Activated naive CD4-positive, alpha-beta T cell treated with anti-CD3 and anti-CD28 coated beads for 36 hours (primary cell): ENCODE data around the gene TYW1B. TPM values are rescaled to one million over a fixed set of nuclear protein-coding genes. Genes with fewer than 3 reads are reported as not detected.
"Not testable (repeated sequence)": the region's sequence is repeated elsewhere in the genome, so short reads cannot be mapped to it uniquely, and the experiment has no call there.

Source experiments
- CTCF ChIA-PET: fragments of 350-600 bp; sonication (Branson Sonifier 250); formaldehyde crosslinking; loops from one replicate; lab custom pipeline; 2021; ENCODE audit warnings: antibody characterized with exemption; lab: Charles Lee
- DNase-seq: peaks from one replicate; pipeline ENCODE4 v3.0.0-alpha.2; 2020
- H3K27ac Mint-ChIP-seq: one replicate; pipeline ENCODE4 v1.8.0; 2021; ENCODE audit warnings: mild to moderate bottlenecking, mixed read lengths
- H3K27me3 Mint-ChIP-seq: one replicate; pipeline ENCODE4 v1.8.0; 2021; ENCODE audit warnings: low read depth, mixed read lengths
- H3K36me3 Mint-ChIP-seq: one replicate; pipeline ENCODE4 v1.8.0; 2021; ENCODE audit warnings: low read depth, mixed read lengths
- H3K4me1 Mint-ChIP-seq: one replicate; pipeline ENCODE4 v1.8.0; 2021; ENCODE audit warnings: low read depth, mixed read lengths
- H3K4me3 Mint-ChIP-seq: one replicate; pipeline ENCODE4 v1.8.0; 2021; ENCODE audit warnings: mild to moderate bottlenecking, moderate library complexity, mixed read lengths
- H3K9me3 Mint-ChIP-seq: one replicate; pipeline ENCODE4 v1.8.0; 2021; ENCODE audit warnings: mixed read lengths
- intact Hi-C: fragments of 100-400 bp; cut with micrococcal nuclease; formaldehyde crosslinking; loops from one replicate; pipeline ENCODE4 v1.15.1; 2023
- total RNA-seq, 2 experiments: library from RNA; stranded (reverse); gene quantifications; one replicate each; pipeline ENCODE4 v1.2.3, GENCODE V29; 2021

TYW1B gene
- total RNA-seq, 2 experiments from 2014 or later, result 2.8 to 3.3 TPM

- CTCF ChIA-PET, H3K27me3 Mint-ChIP-seq, DNase-seq, H3K4me1 Mint-ChIP-seq, H3K9me3 Mint-ChIP-seq, H3K4me3 Mint-ChIP-seq, H3K27ac Mint-ChIP-seq, intact Hi-C loops, H3K36me3 Mint-ChIP-seq: not testable (repeated sequence)
These were observed 202.1 kb downstream of the TYW1B start for GRCh38 chr7:72625721-72626423.

DNA sequence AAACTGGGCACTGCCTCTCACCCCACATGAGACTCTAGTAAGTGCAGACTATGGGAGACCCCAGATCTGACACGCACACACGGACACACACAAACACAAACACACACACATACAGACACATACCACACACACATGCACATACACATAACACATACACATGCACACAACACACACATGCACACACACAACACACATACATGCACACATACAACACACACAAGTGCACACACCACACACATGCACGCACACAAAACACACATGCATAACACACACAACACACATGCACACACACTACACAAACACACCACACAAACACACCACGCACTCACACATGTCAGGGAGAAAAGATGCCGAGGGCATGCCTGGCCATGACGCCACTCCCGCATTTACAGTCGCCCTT is 205.5 kb downstream of the TYW1B start:
- Mint-ChIP-seq H3K36me3 (peaks cover 15% of the 10 kb centered on the region), H3K4me3 (no peak overlapping the region), H3K27ac (no peak overlapping the region), H3K9me3 (peaks cover 4% of the 10 kb centered on the region), H3K27me3 (no peaks in the 10 kb centered on the region), H3K4me1 (peaks cover 2% of the 10 kb centered on the region)
- no peak for DNase-seq
- CTCF ChIA-PET, result no interaction called here
- intact Hi-C loops, result no loop called here

- DNase-seq, intact Hi-C loops, H3K4me1 Mint-ChIP-seq, H3K9me3 Mint-ChIP-seq, H3K4me3 Mint-ChIP-seq, CTCF ChIA-PET, H3K27me3 Mint-ChIP-seq, H3K27ac Mint-ChIP-seq: not testable (repeated sequence)
- H3K36me3 Mint-ChIP-seq, result peaks cover 15% of the 10 kb centered on the region
These were observed 206.2 kb downstream of the TYW1B start for GRCh38 chr7:72621761-72622187.

GRCh38 chr7:72620923-72621322 is 207.1 kb downstream of the TYW1B start:
- H3K4me1 Mint-ChIP-seq, DNase-seq, H3K27me3 Mint-ChIP-seq, H3K4me3 Mint-ChIP-seq, H3K9me3 Mint-ChIP-seq, intact Hi-C loops, CTCF ChIA-PET, H3K27ac Mint-ChIP-seq: not testable (repeated sequence)
- peaks cover 22% of the 10 kb centered on the region for H3K36me3 Mint-ChIP-seq

DNA sequence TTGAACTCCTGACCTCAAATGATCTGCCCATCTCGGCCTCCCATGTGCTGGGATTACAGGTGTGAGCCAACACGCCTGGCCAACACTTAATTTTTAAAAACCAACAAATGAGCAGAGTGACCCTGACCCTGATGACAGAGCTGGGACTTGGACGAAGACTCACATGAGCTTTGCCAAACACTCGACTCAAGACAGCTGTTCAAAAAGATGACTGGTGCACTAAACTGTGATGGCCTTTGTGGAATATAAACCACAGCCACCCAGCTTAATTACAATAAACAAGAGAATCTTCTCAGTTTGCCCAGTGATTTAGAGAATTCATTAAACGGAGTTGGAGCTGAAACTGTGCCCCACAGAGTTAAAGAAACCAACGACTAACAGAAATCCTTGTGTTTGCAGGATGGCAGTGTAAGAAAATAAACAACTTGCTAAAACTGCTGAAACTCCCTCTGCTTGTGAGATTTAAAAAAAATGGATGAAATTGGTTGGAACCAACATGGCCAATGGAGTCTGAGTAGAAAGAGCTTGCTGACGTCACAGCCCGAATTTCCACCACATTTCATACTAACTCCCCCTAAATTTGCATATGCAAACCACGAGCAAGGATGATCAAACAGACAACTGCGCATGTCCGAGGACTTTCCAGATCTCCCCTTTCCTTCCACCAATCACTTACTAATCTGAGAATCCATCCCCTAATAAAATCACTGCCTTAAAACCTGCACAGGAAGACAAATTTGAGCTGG is 209.4 kb downstream of the TYW1B start:
- peaks cover 34% of the 10 kb centered on the region for H3K36me3 Mint-ChIP-seq
- H3K4me1 Mint-ChIP-seq, H3K27me3 Mint-ChIP-seq, intact Hi-C loops, CTCF ChIA-PET, DNase-seq, H3K27ac Mint-ChIP-seq, H3K4me3 Mint-ChIP-seq, H3K9me3 Mint-ChIP-seq: not testable (repeated sequence)

- intact Hi-C loops, CTCF ChIA-PET, H3K4me1 Mint-ChIP-seq, H3K9me3 Mint-ChIP-seq, DNase-seq, H3K4me3 Mint-ChIP-seq, H3K27ac Mint-ChIP-seq, H3K27me3 Mint-ChIP-seq: not testable (repeated sequence)
- peaks cover 28% of the 10 kb centered on the region for H3K36me3 Mint-ChIP-seq
These were observed 218.2 kb downstream of the TYW1B start for GRCh38 chr7:72609761-72610160.

DNA sequence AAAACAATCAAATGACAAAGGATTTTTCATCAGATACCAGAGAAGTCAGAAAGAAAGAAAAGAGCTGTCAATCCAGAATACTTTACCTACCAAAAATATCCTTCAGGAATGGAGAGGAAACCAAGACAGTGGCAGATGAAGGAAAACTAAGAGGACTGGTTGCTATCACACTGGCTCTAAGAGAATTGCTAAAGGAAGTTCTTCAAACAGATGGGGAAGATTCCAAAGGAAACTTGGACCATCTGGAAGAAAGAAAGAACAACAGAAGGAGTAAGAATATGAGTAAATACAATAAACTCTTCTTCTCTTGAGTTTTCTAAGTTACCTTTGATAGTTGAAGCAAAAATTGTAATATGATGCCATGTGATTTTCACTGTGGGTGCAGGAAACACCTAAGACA is 220.0 kb downstream of the TYW1B start:
- H3K27ac Mint-ChIP-seq, H3K27me3 Mint-ChIP-seq, H3K4me1 Mint-ChIP-seq, H3K9me3 Mint-ChIP-seq, DNase-seq, CTCF ChIA-PET, intact Hi-C loops, H3K4me3 Mint-ChIP-seq: not testable (repeated sequence)
- H3K36me3 Mint-ChIP-seq, result peaks cover 29% of the 10 kb centered on the region

- CTCF ChIA-PET, DNase-seq, H3K27ac Mint-ChIP-seq, intact Hi-C loops, H3K27me3 Mint-ChIP-seq, H3K4me1 Mint-ChIP-seq, H3K4me3 Mint-ChIP-seq, H3K9me3 Mint-ChIP-seq: not testable (repeated sequence)
- peaks cover 24% of the 10 kb centered on the region for H3K36me3 Mint-ChIP-seq
These were observed 222.1 kb downstream of the TYW1B start for GRCh38 chr7:72605863-72606431.

- intact Hi-C loops, H3K27me3 Mint-ChIP-seq, H3K4me3 Mint-ChIP-seq, H3K9me3 Mint-ChIP-seq, CTCF ChIA-PET, H3K27ac Mint-ChIP-seq, H3K4me1 Mint-ChIP-seq, DNase-seq: not testable (repeated sequence)
- H3K36me3 Mint-ChIP-seq, result peaks cover 21% of the 10 kb centered on the region
These were observed 223.0 kb downstream of the TYW1B start for GRCh38 chr7:72604771-72605611.

GRCh38 chr7:72603476-72603875 is 224.5 kb downstream of the TYW1B start:
- H3K27ac Mint-ChIP-seq, DNase-seq, H3K27me3 Mint-ChIP-seq, H3K4me1 Mint-ChIP-seq, CTCF ChIA-PET, intact Hi-C loops, H3K9me3 Mint-ChIP-seq, H3K4me3 Mint-ChIP-seq: not testable (repeated sequence)
- H3K36me3 Mint-ChIP-seq, result peaks cover 23% of the 10 kb centered on the region

DNA sequence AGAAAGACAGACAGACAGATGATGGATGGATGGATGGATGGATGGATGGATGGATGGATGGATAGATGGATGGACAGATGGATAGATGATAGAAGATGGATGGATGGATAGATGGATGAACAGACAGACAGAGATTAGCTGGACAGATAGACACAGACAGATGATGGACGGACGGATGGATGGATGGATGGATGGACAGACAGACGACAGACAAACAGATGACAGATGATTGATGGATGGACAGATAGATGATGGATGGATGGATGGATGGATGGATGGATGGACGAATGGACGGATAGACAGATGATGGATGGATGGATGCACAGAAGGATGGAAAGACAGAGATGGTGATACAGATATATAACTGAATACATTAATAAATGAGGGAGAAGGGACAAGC is 224.9 kb downstream of the TYW1B start:
- Mint-ChIP-seq H3K27me3 (no peaks in the 10 kb centered on the region), H3K4me3 (no peak overlapping the region), H3K4me1 (no peaks in the 10 kb centered on the region), H3K9me3 (peaks cover 1% of the 10 kb centered on the region), H3K36me3 (peaks cover 26% of the 10 kb centered on the region), H3K27ac (no peak overlapping the region)
- intact Hi-C loops, result no loop called here
- DNase-seq, result no peak
- CTCF ChIA-PET, result no interaction called here

- H3K27me3 Mint-ChIP-seq, H3K4me1 Mint-ChIP-seq, DNase-seq, H3K4me3 Mint-ChIP-seq, H3K27ac Mint-ChIP-seq, H3K9me3 Mint-ChIP-seq, CTCF ChIA-PET, intact Hi-C loops: not testable (repeated sequence)
- peaks cover 28% of the 10 kb centered on the region for H3K36me3 Mint-ChIP-seq
These were observed 226.3 kb downstream of the TYW1B start for GRCh38 chr7:72601683-72602082.
